GM19463 (cell line): ENCODE results near the gene AIG1.
"Not testable (repeated sequence)": the region's sequence is repeated elsewhere in the genome, so short reads cannot be mapped to it uniquely, and the experiment has no call there.

ENCODE experiments used
- ATAC-seq: cut with Tn5 transposase; IDR thresholded peaks from one replicate; pipeline ENCODE4 v1.9.1; 2021; ENCODE audit warnings: mild to moderate bottlenecking, moderate library complexity; ENCODE audit not compliant: unreplicated experiment

The AIG1 gene

DNA sequence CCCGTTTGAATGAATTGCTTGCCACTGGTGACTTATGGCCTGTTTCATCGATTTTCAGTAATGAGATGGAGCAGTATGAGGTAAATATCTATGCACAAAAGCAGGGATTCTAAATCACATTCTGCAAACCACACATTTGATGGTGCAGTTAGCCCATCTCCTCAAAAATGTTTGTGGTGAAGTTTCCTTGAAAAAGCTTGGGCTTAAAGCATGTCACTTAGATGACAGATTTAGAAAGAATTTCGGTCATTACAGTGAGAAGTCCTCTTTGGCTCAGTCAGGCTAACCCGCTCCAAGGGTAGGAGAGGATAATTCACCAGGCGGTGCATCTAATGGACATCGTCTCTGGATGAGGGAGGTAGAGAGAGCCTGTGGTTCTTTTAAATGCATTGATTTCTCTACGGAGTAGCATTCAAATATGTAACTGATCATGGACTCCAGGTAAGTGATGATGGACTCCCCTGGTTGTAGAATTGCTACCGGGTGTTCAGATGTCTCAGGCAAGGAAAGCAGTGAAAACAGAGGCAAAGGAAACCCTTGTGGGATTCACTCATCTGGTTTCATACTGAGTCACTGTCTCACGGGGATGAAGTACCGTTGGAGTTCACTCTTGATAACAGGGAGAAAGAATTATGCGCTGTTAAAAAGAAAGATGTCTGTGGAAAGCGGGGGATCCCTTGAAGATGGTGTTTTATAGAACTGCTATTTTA lies 65.3 kb downstream of the AIG1 start:
- no peak for ATAC-seq

GRCh38 chr6:143126574-143126941 lies 65.9 kb downstream of the AIG1 start:
- ATAC-seq: no peak

DNA sequence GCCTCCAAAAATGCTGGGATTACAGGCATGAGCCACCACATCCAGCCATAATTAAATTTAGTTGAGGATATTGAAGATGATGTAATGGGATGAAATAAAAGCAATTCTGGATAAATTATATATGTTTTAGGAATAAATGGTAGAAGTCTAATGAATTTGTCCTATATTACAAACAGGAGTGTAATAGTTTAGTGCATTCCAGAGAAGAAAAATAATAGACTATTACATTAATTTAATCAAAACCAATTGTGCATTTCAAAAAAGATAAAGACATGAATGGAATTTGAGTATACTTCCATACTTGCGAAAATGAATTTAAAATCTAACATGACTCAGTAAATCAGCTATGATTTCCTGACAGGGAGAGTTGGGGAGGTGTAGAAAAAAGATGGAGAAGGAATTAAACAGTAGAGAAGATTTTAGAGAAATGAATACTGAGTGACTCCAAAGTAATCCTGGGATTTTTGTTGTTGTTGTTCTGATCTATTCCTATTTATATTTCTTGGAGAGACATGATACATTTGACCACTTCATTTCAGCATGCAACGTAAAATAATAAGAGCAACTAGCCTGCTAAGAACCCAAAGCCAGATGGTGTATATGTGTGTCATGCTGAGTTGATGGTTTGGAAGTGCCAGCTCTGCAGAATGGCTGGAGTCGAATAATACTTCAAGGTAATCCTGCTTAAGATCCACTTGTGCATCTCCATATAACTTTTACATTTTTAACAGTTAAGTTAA lies 67.4 kb downstream of the AIG1 start:
- ATAC-seq: no peak

DNA sequence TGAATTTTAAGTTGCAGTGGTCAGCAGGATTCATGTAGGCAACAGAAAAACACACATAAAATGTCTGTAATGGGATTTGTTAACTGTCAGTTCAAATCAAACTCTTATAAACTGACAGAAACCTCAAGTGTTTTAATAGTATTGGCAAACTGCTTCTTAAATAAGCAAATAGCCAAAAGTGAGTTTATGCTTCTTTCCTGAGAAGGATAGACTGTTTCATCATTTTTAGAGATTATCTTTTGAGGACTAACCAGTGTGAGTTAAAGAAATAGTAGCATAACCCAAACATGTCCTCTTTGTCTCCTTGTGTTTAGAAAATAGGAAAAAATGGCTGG lies 68.0 kb downstream of the AIG1 start:
- ATAC-seq: no peak

- ATAC-seq: no peak
Observed at GRCh38 chr6:143130928-143131327, 70.2 kb downstream of the AIG1 start.

GRCh38 chr6:143135325-143135724 lies 74.6 kb downstream of the AIG1 start:
- ATAC-seq: no peak

GRCh38 chr6:143135797-143136561 lies 75.3 kb downstream of the AIG1 start:
- ATAC-seq: no peak

DNA sequence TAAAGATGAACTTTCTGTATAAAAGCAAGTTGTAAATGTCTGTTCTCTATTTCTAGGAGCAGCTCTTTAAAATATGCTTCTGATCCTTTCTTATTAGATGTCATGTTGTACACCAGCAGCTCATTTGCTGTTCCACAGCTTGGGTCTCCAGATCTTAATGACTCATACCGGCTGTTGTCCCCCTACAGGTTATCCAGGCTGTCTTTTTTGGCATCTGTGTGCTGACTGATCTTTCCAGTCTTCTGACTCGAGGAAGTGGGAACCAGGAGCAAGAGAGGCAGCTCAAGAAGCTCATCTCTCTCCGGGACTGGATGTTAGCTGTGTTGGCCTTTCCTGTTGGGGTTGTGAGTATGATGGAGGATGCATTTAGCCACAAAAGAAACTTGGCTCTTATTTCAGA lies 76.0 kb downstream of the AIG1 start:
- ATAC-seq: no peak

GRCh38 chr6:143139239-143139784 lies 78.6 kb downstream of the AIG1 start:
- no peak for ATAC-seq

GRCh38 chr6:143139884-143140283 lies 79.2 kb downstream of the AIG1 start:
- not testable (repeated sequence) for ATAC-seq

- ATAC-seq: no peak
Observed at GRCh38 chr6:143140767-143141166, 80.1 kb downstream of the AIG1 start.

- no peak for ATAC-seq
Observed at GRCh38 chr6:143141442-143141841, 80.8 kb downstream of the AIG1 start.

DNA sequence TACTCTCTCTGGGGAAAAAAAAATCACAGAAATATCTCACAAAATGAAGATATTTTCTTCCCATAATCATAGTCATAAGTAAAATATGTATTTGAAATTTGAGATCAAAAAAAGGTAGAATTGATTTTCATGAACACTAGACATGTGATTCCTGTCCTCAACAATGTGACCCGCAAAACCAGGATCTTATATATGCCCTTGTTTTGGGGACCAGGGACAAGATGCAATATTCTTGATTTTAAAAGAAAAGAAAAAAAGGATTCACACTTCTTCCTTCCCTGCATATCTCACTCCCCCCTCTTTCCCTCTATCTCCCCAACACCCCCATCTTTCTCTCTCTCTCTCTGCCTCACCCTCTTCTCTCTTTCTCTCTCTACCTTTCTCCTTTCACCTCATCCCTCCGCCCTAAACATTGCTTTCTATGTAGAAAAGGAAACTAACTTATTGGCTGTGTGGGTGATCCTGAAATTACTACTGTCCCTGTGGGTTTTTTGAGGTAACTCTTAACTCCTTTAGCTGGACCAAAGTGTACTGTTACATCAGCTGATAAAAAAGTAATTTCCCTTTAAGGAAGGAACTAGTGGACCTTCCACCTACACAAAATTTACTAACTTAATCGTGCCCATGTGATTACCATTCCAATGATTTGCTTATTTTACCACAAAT lies 85.6 kb downstream of the AIG1 start:
- ATAC-seq: no peak

DNA sequence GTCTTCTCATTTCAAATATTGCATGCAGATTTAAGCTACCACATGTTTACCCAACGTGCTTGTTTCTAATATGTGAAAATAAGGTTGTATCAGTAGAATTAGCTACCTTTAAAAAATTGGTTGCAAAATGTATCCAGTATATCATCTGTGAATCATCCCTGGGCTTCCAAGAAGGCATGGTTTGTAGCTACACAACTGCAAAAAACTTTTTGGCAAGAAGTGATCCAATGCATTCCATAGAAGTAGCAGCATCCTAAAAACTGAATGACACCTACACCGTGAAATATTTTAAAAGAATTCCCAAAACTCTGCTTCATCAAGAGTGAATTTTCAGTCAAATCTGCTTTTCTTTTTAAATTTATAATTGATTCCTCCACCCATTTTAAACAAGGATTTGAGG lies 89.1 kb downstream of the AIG1 start:
- no peak for ATAC-seq

DNA sequence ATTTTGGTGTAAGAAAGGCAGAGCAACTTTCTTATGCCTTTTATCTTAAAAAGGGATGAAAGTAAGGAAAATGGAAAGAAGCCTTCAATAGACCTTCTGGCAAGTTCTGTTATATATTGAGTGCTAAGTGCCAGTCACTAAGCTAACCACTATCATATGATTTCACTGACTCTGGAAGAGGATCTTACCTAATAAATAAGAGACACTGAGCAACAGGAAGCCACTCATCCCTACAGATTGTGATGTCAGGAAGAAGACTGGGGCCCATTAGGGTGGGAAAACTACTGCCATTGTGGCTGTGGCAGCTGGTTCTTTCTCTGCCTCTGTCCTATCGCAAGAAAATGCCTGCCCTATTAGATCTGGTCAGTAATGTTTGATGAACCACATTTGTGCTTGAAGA lies 89.6 kb downstream of the AIG1 start:
- no peak for ATAC-seq

- no peak for ATAC-seq
Observed at GRCh38 chr6:143151381-143151780, 90.7 kb downstream of the AIG1 start.

DNA sequence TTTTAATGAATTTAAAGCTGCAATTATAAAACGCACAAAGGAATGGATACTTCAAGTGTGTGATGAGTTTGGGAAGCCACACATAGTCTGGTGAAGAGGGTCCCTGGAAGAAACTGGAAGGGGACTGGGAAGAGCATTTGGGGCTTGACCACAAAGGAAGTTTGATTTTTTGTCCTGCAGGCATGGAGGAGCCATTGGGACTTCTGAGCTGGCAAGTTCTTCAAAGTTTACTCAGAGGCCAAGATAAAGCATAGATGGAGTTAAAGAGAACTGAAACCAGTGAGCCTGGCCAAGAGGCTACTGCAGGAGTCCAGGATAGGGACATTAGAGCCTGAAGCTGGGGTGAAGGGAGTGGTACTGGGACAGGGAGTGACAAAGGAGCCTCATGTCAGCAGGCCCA lies 95.0 kb downstream of the AIG1 start:
- no peak for ATAC-seq

DNA sequence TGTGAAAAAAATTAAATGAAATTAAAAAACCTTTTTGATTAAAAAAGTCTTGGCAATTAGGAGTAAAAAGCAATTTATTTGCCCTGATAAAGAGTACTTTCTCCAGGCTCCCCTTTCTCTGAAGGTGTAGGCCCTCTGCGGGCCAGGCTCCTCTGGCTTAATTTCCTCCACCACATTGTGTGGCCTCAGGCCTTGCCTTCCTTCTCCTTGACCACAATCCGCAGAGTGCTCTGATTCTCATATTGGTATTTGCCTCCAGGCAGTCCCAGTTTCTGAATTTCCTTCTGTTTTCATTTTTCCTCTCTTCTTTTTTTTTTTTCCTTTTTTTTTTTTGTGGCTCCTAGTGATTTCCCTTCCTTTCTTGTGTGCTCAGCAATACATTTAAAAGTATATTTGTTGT lies 96.4 kb downstream of the AIG1 start:
- no peak for ATAC-seq

- no peak for ATAC-seq
Observed at GRCh38 chr6:143158113-143158581, 97.5 kb downstream of the AIG1 start.

DNA sequence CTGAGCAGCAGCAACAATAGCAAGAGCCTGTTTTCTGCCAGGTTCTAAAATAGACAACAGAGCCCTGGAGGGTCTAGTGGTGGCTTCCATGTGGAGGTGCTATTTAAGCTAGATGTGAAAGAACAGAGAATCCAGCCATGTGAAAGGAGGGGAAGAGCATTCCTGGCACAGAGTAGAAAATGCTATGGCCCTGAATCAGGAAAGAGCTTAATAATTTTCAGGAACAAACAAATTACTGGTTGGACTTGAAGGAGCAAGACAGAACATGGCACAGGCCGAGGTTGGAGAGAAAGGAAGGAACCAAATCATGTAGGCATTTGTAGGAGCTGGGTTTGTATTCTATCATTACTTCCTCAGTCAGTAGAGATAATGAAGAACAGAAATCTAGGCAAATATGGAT lies 98.3 kb downstream of the AIG1 start:
- ATAC-seq: no peak

DNA sequence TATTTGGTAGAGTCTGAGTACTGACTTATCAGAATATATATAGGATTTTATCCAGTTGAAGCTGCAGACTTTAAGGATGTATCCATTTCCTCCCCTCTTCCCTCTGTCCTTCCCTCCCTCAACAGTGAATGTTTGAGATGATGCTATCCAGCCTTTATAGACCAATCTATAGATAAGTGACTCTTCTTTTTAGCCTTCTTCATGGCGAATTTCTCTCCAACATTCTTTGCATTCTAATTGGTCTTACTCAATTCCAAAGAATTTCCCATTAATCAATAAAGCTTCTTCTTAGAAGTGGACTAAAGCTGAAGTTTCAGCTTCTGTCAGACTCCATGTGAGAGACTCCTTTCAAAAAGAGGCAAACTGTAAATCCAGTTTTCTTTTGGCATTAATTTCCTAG lies 99.3 kb downstream of the AIG1 start:
- no peak for ATAC-seq
